Peyer's patch (tissue), 4 donors: ENCODE measurements around the gene PKNOX2. TPM values are rescaled to one million over a fixed set of nuclear protein-coding genes. Genes with fewer than 3 reads are reported as not detected.

Experiments used
- DNase-seq, 3 donors: peaks; one replicate each; pipeline ENCODE4 v3.0.0-alpha.2; 2017 to 2019
- H3K27ac ChIP-seq, 4 donors: fragments of 200-600 bp; sonication (generic); one replicate each; pipeline ENCODE4 v1.5.1; 2016 to 2019
- H3K27me3 ChIP-seq, 2 donors: fragments of 200-600 bp; sonication (generic); one replicate each; pipeline ENCODE4 v1.5.1; 2019
- H3K36me3 ChIP-seq, 3 donors: fragments of 200-600 bp; sonication (generic); one replicate each; pipeline ENCODE4 v1.5.1; 2016 to 2019
- H3K4me1 ChIP-seq, 4 donors: fragments of 200-600 bp; sonication (generic); one replicate each; pipeline ENCODE4 v1.5.1; 2016 to 2019
- H3K4me3 ChIP-seq, 4 donors: fragments of 200-600 bp; sonication (generic); 1 replicate in 3 of 4; 2 replicates in 1 of 4; pipeline ENCODE4 v1.5.1; 2016 to 2019; ENCODE audit warnings: mild to moderate bottlenecking in 1 of 4
- H3K9me3 ChIP-seq, 4 donors: fragments of 200-600 bp; sonication (generic); one replicate each; pipeline ENCODE4 v1.5.1; 2016 to 2019; ENCODE audit warnings: mild to moderate bottlenecking in 1 of 4
- CTCF ChIP-seq, 6 experiments: fragments of 450-650 bp in 4 of 6; fragments of 200-600 bp in 2 of 6; sonication (generic) in 1 of 6; IDR thresholded peaks; one replicate each; pipeline ENCODE4 v1.5.1; 2017 to 2019; ENCODE audit warnings: antibody characterized with exemption in 6 of 6, mild to moderate bottlenecking in 3 of 6, moderate library complexity in 1 of 6
- POLR2A ChIP-seq, 2 donors: fragments of 450-650 bp; IDR thresholded peaks; one replicate each; pipeline ENCODE4 v1.5.1; 2017; ENCODE audit warnings: antibody characterized with exemption in 2 of 2, mild to moderate bottlenecking in 2 of 2, moderate library complexity in 2 of 2
- total RNA-seq, 4 donors: library from RNA; depleted of rRNA; stranded (reverse); fragments of >200 nt; gene quantifications; one replicate each; pipeline ENCODE4 v1.1.0, GENCODE V29; 2016

The PKNOX2 gene
- total RNA-seq, 4 donors from 2014 or later = 1.4 to 8.3 TPM; not detected in 2

- H3K27me3 ChIP-seq = no peaks in the 10 kb centered on the region
- no peaks in the 10 kb centered on the region for H3K36me3 ChIP-seq
- H3K4me3 ChIP-seq = no peak overlapping the region
- H3K4me1 ChIP-seq = peaks cover 0 to 5% (median 0%) of the 10 kb centered on the region in 4 donors
- TF ChIP-seq POLR2A (IDR thresholded peaks at IDR 0.05) = no peak
- TF ChIP-seq CTCF (IDR thresholded peaks at IDR 0.05) = no peak
- H3K27ac ChIP-seq = no peak overlapping the region
- H3K9me3 ChIP-seq = no peaks in the 10 kb centered on the region
- DNase-seq = no peak
These were observed 155.1 kb downstream of the PKNOX2 start for GRCh38 chr11:125319649-125320048.

DNA sequence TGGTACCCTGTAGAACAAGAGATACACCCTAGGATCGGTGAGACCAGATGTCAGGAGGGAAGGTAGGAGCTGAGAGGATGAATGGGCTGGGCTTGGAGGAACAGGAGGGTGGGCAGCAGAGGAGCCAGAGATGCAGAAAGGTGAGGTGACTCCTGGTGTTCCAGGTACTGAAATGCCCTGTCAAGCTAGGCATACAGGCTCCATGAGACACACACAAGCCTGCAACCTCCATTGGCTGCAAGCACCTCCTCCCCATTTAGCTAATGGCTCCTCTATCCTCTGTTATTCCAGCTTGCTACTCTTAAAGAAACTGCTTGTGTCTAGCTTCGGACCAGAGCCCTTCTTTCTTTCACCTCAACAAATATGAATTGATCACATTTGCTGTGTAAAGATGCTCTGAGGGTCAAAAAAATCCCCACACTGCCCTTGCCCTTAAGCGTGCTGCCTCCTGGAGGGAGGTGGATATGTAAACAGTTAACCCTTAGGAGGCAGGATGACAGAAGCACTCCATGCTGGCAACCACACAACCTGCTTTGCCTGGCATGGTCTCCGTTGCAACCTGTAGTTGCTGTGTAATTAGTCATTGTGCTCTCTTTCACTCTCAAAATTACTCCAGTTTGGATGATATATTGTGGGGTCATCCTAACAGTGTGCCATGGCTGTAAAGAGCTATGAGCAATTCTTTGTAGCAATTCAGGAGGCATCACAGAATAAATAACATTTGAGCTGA, 156.0 kb downstream of the PKNOX2 start:
- peaks cover 0 to 2% (median 0%) of the 10 kb centered on the region in 4 donors for H3K4me1 ChIP-seq
- H3K27ac ChIP-seq = no peak overlapping the region
- no peak for DNase-seq
- H3K36me3 ChIP-seq = no peaks in the 10 kb centered on the region
- no peaks in the 10 kb centered on the region for H3K9me3 ChIP-seq
- TF ChIP-seq CTCF (IDR thresholded peaks at IDR 0.05) (no peak), POLR2A (IDR thresholded peaks at IDR 0.05) (no peak)
- no peak overlapping the region for H3K4me3 ChIP-seq
- H3K27me3 ChIP-seq = no peaks in the 10 kb centered on the region

DNA sequence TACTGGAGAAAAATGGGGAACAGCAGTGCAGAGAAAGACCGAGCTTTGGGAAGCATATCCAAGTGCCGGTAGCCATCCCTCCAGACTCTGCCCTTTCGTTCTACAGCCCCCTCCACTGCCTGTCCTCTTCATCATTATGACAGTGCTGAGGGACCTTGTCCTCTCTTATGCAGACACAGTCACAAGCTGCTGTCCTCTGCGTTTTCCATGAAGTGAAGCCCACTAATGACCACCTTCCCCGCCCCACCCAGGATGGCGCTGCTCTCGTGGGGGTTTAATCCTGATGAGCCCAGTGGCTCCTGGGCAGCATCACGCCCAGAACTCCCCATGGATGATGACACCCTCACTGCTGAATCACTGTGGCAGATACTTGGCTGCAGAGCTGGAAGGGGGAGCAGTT, 157.7 kb downstream of the PKNOX2 start:
- Histone ChIP-seq H3K4me1 (no peaks in the 10 kb centered on the region), H3K27ac (no peak overlapping the region), H3K27me3 (no peaks in the 10 kb centered on the region), H3K9me3 (no peaks in the 10 kb centered on the region), H3K36me3 (no peaks in the 10 kb centered on the region), H3K4me3 (no peak overlapping the region)
- no peak for TF ChIP-seq CTCF (IDR thresholded peaks at IDR 0.05)
- TF ChIP-seq POLR2A (IDR thresholded peaks at IDR 0.05) = no peak
- DNase-seq = no peak

- Histone ChIP-seq H3K4me3 (no peak overlapping the region), H3K36me3 (no peaks in the 10 kb centered on the region), H3K27ac (no peak overlapping the region), H3K27me3 (no peaks in the 10 kb centered on the region), H3K9me3 (no peaks in the 10 kb centered on the region), H3K4me1 (no peaks in the 10 kb centered on the region)
- TF ChIP-seq POLR2A (IDR thresholded peaks at IDR 0.05) (no peak), CTCF (IDR thresholded peaks at IDR 0.05) (no peak)
- DNase-seq = no peak
These were observed 160.6 kb downstream of the PKNOX2 start for GRCh38 chr11:125325196-125325595.

GRCh38 chr11:125326126-125326525, 161.6 kb downstream of the PKNOX2 start:
- Histone ChIP-seq H3K9me3 (no peaks in the 10 kb centered on the region), H3K27me3 (no peaks in the 10 kb centered on the region), H3K4me3 (no peak overlapping the region), H3K27ac (no peak overlapping the region), H3K4me1 (no peaks in the 10 kb centered on the region), H3K36me3 (no peaks in the 10 kb centered on the region)
- no peak for DNase-seq
- TF ChIP-seq CTCF (IDR thresholded peaks at IDR 0.05) (no peak), POLR2A (IDR thresholded peaks at IDR 0.05) (no peak)
